Activated CD4-positive, alpha-beta T cell treated with anti-CD3 and anti-CD28 coated beads, Interleukin-2, Interleukin-6, amounts not matched to agents 100 ng/mL and 50 ng/mL, durations not matched to agents 16 hours and 8 hours (primary cell): ENCODE data around the gene MTMR1.

ENCODE experiments used
- DNase-seq: peaks from one replicate; pipeline ENCODE4 v3.0.0-alpha.2; 2020

The MTMR1 gene

GRCh38 chrX:150805736-150806135 is 112.5 kb downstream of the MTMR1 start:
- no peak for DNase-seq

DNA sequence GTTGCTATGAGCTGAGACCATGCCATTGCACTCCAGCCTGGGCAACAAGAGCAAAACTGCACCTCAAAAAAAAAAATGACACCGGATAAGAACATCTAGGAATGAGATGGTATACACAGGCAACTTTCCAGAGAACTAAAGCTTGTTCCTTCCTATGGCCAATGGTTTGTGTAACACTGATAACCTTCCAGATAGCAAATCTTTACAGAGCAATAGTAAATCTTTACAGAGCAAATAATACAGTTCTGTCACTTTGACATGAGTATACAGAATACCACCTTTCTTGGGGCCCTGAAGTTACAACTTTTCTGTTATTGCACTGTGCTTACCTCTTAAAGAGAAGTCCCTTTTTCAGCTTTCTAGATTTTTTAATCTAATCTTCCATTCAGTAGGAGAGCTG is 113.6 kb downstream of the MTMR1 start:
- no peak for DNase-seq

DNA sequence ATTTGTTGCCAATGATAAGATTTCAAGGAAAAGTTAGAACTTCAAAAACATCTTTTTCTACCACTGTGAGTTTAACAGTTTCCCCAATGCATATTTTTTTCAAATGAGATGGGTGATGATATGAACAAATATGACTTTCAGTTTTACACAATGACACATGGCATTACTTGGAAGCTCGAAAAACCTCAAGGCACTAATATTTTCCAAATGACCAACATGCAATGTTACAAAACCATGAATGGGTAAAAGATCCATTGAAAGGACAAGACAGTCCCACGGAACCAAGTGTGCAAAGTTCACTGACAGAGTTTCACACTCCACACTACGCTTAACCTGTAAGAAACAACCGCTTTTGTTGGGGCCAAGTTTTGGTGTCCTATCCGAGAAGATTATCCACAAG is 120.7 kb downstream of the MTMR1 start:
- DNase-seq, result peak; percentile 26
